GM23248 (cell line): ENCODE measurements around the gene NFATC3.

Experiments used
- EZH2 ChIP-seq: fragments of 200-600 bp; sonication (generic); IDR thresholded peaks from 2 replicates; pipeline ENCODE4 v1.6.1; 2018; ENCODE audit warnings: antibody characterized with exemption, mild to moderate bottlenecking; ENCODE audit not compliant: insufficient read depth, poor library complexity, severe bottlenecking
- EZH2phosphoT487 ChIP-seq: fragments of 200-600 bp; sonication (generic); IDR thresholded peaks from 2 replicates; pipeline ENCODE4 v1.6.1; 2018; ENCODE audit warnings: antibody characterized with exemption, moderate library complexity, mild to moderate bottlenecking, low read depth; ENCODE audit not compliant: insufficient read depth

DNA sequence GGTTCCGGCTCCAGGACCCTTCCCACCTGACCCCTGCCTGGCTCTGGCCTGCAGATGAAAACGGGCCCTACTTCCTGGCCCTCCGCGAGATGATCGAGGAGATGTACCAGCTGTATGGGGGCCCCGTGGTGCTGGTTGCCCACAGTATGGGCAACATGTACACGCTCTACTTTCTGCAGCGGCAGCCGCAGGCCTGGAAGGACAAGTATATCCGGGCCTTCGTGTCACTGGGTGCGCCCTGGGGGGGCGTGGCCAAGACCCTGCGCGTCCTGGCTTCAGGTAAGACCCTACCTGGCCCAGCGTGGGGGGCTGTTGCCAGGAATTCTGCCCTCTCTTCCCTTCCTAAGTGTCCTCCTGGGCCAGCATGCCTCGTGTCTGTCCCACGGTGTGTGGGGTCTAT, 170.5 kb downstream of the NFATC3 start:
- no peak for TF ChIP-seq EZH2phosphoT487
- no peak for TF ChIP-seq EZH2
